Islet of Langerhans (tissue), 1 donor: ENCODE data around the gene E2F2.

ENCODE experiments used
- FAIRE-seq: peaks from one replicate; lab custom pipeline; 2011; peaks lifted over from hg19 to GRCh38; lab: Jason Lieb, UNC

The E2F2 gene

GRCh38 chr1:23481904-23482303 is 49.1 kb downstream of the E2F2 start:
- FAIRE-seq: no peak

DNA sequence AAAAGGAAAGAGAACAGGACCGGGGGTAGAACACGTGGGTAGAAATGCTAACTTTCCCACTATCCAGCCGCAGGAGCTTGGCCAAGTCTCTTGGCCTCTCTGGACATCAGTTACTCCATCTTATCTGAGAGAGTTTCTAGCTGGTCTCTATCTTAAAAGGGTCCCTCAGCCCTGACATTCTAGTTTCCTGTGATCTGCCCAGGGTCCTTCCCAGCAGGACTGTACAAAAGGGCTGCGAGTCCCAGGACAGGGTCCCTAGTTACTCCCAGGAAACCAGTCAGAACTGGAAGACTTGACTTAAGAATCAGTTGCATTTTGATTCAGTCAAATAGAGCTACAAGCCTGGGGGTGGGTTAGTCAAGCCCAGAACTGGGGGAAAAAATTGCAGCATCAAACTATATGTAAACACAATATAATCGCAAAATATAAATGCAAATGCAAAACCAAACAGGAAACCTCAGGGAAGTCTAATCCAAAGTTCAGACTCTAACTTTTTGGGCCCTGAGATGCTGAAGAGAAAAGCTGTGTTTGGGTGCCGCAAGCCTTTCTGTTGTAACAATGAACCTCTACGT is 49.9 kb downstream of the E2F2 start:
- no peak for FAIRE-seq

GRCh38 chr1:23480187-23481025 is 50.6 kb downstream of the E2F2 start:
- no peak for FAIRE-seq

DNA sequence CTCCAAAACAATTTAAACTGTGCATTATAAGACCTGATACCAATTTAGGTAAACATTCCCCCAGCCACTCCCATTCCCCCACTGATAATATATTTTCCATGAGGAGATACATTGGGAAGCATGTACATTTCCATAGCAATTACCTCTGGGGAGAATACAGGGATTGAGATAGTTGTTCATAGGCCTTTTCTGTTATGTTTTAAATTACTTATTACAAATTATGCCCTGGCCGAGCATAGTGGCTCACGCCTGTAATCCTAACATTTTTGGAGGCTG is 51.4 kb downstream of the E2F2 start:
- no peak for FAIRE-seq

DNA sequence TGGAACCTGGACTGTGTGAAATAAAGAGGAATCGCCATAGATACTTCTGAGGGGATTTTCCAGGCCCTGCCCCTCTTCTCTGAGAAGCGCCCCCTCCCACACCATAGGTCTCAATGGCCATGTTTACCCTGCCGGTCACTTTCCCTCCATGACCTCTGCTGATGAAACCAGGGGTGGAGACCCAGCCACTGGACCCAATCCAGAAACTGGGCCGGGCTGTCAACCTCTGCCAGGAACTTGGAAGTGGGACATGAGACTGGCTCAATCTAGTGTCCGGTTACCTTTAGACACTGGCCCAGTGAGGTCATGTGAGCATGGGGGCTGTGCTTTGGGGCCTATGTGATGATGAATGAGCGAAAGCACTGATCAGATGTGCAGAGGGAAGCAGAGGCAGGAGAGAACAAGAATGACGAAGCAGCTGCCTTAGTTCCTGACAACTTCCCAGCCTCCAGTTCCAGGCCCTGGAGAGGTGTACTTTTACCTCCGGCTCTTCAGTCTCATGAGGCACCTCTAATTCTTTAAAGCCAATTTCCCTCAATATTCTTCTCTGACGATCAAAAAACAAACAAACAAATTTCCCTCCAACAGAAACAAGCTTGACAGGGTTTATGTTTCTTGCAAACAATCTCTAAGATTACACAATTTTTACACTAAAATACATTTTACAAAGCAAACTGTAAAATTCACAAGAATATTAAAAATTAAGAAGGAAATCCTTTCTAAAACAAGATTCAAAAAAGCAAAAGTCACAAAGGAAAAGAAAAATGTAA is 52.0 kb downstream of the E2F2 start:
- no peak for FAIRE-seq

- FAIRE-seq: no peak
These were observed 53.5 kb downstream of the E2F2 start for GRCh38 chr1:23477359-23478144.

- no peak for FAIRE-seq
These were observed 55.4 kb downstream of the E2F2 start for GRCh38 chr1:23475641-23476040.

DNA sequence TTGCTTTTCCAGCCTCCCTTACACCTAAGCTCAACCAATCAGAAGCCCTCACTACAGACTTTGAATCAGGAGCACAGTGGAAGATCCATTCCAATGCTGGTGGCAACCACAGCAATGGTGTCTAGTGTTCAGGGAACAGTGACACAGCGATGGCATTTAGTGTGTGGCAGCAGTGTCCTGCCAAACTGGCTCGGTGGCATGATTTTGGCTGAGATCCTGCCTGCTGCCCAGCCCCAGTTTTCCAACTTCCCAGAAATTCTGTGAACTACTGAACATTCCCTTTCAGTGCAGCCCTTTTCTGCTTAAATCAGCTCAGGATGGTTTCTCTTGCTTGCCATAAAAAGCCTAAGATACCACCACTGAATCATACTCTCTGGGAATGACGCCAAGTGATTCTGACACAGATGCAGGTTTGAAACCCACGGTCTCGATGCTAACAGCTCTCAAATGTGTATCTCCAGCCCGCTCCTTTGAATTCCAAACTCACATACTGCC is 55.9 kb downstream of the E2F2 start:
- FAIRE-seq: no peak

GRCh38 chr1:23473037-23473800 is 57.8 kb downstream of the E2F2 start:
- no peak for FAIRE-seq

DNA sequence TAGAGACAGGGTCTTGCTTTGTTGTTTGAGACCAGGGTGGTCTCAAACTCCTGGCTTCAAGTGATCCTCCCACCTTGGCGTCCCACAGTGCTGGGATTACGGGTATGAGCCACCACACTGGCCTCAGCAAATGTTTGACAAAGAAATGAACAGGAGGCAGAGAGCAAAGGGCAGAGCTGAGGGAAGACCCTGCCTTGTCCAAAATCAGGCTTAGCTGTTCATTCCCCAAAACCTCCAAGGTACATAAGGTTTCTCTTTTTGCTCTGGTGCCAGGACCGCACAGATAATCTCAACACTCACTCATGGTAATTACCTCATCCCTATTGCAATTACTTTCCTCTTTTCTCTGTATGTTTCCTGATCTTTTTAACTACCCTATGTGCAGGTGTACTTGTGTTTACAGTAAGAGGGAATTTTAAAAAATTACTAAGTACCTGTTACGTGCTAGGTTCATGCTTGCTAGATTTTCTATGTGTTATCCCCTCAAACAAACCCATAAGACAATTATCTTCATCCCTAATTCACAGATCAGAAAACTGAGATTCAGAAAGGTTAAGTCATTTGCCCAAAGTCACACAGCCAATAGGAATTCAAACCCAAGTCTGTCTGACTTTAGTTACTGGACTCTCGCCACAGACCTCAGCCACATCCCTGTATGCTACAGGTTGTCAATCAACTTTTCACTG is 58.5 kb downstream of the E2F2 start:
- no peak for FAIRE-seq

- no peak for FAIRE-seq
These were observed 59.5 kb downstream of the E2F2 start for GRCh38 chr1:23471473-23472075.

DNA sequence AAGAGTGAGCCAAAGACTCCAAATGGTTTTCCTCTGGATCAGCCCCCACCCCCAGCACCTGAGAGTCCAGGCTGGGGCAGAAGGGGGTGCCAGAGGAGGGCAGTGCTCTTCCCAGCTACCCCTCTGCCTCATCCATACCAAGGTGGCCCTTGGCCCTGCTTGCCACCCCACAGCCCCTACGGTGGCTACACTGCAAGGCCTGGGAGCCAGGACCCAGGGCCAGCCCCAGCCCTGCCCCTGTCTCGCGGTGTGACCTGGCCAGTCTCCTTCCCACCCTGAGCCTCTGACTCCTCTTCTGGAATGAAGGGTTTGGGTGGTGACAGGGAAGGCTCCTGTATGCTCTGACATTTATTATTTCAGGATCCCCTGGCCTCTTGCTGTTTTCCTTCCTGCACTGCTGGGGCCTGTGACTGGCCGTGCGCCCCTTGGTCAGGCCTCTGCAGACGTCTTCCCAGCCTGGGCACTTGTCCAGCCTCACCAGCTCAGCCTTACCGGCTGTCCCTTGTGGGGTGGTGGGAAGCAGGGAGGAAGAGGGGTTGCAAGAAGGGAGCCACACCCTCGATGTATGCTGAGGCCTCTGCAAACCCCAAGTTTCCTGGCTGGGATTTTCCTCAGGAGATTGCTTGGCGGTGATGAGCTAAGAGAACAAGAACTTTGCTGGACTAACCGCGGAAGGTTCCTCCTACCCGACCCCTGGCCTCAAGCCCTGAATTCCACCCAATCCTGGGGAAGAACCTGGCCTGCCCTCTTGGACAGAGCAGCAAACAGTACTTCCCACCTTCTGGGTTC is 60.6 kb downstream of the E2F2 start:
- FAIRE-seq: no peak

GRCh38 chr1:23469372-23469982 is 61.6 kb downstream of the E2F2 start:
- FAIRE-seq: no peak

DNA sequence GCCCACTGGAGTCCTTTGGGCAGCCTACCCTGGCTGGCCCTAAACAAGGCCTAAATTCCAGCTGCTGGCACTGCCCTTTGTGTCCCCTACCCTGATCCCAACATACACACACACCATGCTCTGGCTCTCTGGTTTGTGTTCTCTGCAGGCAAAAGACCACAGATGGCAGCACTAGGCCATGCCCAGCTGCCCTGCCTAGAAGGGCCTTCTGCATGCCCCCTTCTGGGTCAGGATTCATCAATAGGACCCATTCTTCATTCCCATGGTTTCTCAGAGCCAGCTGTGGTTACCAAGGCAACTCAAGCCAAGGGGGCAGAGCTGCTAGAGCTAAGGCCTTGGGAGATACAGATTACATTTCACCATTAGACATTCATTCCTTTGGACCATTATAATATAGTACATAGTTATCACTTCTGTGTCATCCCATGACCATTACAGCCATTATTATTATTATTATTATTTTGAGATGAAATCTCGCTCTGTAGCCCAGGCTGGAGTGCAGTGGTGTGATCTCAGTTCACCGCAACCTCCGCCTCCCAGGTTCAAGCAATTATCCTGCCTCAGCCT is 64.5 kb downstream of the E2F2 start:
- FAIRE-seq: no peak

DNA sequence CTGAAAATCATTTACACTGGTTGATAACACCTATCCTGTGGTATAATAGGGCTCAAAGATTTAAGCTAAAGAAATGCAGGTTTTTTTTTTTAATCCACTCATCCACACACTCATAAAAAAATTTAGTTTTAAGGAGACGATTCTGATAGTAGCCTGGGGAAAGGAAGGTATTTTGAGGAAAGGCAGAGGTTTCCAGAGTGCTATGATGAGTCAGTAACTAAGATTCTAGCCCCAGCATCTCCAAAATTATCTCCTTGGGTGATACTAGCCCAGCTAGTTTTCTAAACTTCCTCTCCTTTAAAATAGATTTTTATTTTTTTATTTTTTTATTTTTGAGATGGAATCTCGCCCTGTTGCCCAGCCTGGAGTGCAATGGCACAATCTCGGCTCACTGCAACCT is 67.7 kb downstream of the E2F2 start:
- FAIRE-seq: no peak

- FAIRE-seq: no peak
These were observed 68.3 kb downstream of the E2F2 start for GRCh38 chr1:23462766-23463165.

GRCh38 chr1:23461050-23461449 is 70.0 kb downstream of the E2F2 start:
- FAIRE-seq: no peak

DNA sequence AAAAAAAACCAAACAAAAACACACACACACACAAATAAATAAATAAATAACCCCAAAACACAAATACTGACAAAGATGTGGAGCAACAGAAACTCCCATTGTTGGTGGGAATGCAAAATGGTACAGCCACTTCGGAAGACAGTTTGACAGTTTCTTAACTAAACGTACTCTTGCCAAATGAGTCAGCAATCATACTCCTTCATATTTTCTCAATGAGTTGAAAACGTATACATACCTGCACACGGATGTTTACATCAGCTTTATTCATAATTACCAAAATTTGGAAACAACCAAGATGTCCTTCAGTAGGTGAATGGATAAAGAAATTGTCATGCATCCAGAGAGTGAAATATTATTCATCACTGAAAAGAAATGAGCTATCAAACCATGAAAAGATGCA is 70.5 kb downstream of the E2F2 start:
- FAIRE-seq: no peak

GRCh38 chr1:23459338-23459757 is 71.7 kb downstream of the E2F2 start:
- FAIRE-seq: no peak
